ENCODE results near the gene MLST8.
"Not testable (repeated sequence)": the region's sequence is repeated elsewhere in the genome, so short reads cannot be mapped to it uniquely, and the experiment has no call there.

The MLST8 gene

GRCh38 chr16:2190659-2191445 is 14.4 kb upstream of the MLST8 start:
- DNase-seq: no peak

GRCh38 chr16:2191446-2191706 is 13.9 kb upstream of the MLST8 start:
- DNase-seq: no peak

- DNase-seq: no peak
Measured at GRCh38 chr16:2194166-2194834, 11.0 kb upstream of the MLST8 start.

- peak in 1 of 2 experiments; percentile 48 for DNase-seq
Measured at GRCh38 chr16:2194852-2195321, 10.4 kb upstream of the MLST8 start.

DNA sequence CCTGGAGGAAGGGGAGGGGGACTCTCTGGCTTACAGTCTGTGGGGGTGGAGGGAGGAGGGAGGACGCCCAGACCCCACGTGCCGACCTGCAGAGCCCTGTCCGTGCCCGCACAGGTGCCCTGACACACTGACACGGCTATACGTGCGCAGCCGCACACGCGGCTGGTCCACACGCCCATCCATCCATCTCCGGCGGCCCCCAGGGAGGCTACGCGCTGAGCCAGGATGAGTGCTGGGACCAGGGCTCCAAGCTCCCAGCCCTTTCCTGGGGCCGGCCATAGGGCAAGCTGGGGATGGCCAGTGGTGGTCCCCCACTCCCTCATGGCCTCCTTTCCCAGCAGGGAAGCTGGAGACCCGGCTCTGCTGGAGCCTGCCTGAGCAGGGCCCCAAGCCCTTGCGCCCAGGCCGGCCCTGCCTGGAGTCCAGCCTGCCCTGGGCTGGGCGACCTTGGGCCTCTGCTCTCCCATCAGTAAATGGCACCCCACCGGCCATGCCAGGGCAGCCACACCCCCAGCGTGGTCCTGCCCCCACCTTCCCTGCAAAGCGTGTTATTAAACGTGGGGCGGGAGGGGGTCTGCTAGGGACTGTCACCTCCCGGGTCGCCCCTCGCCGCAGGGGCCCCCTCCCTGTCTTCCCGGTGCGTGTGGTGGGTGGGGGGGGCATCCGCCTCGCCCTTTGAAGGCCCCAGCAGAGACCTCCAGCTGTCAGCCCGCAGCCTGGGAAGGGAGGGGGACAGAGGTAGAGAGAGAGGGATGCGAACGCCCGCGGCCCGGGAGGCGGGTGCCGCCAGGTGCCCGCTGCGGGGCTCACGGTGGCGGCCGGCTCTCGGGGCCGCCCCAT is 9.7 kb upstream of the MLST8 start:
- no peak for DNase-seq

- DNase-seq: no peak
Measured at GRCh38 chr16:2196162-2196980, 8.9 kb upstream of the MLST8 start, which contains the start of gene CASKIN1. TSS of gene CASKIN1 (minus strand) at chr16:2196605. CDS start at chr16:2196432, 173 bp downstream.

DNA sequence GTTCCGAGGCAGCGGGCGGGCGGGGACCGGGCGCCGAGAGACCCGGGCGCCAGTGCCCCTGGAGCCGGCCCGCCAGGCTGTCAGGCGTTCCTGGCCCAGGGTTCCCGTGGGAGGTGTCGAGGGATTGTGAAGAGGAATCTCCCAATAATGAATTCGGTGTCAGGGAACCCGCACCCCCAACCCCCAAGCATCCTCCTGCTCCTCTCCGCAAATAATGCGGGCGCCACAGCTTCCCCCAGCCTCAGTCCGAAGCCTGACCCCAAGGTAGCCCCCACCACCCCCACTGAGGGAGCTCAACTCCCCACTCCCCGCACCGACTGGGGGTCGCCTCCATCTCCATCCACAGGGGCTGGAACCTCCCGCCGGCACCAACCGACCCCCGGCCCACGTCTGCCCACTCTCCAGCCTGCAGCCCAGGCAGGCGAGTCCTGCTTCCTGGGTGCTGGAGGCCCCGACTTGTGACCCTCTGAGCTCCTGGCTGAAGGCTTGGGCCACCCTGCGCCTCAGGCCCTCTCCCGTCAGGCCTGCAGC is 8.2 kb upstream of the MLST8 start:
- DNase-seq: no peak

GRCh38 chr16:2197765-2198164 is 7.5 kb upstream of the MLST8 start:
- no peak for DNase-seq

- DNase-seq: no peak
Measured at GRCh38 chr16:2198283-2198682, 7.0 kb upstream of the MLST8 start.

GRCh38 chr16:2199095-2199494 is 6.2 kb upstream of the MLST8 start:
- DNase-seq: no peak

GRCh38 chr16:2199621-2200139 is 5.6 kb upstream of the MLST8 start:
- DNase-seq: no peak

- no peak for DNase-seq
Measured at GRCh38 chr16:2200313-2200712, 4.9 kb upstream of the MLST8 start.

GRCh38 chr16:2203119-2203688 is 2.0 kb upstream of the MLST8 start:
- DNase-seq: not testable (repeated sequence)

DNA sequence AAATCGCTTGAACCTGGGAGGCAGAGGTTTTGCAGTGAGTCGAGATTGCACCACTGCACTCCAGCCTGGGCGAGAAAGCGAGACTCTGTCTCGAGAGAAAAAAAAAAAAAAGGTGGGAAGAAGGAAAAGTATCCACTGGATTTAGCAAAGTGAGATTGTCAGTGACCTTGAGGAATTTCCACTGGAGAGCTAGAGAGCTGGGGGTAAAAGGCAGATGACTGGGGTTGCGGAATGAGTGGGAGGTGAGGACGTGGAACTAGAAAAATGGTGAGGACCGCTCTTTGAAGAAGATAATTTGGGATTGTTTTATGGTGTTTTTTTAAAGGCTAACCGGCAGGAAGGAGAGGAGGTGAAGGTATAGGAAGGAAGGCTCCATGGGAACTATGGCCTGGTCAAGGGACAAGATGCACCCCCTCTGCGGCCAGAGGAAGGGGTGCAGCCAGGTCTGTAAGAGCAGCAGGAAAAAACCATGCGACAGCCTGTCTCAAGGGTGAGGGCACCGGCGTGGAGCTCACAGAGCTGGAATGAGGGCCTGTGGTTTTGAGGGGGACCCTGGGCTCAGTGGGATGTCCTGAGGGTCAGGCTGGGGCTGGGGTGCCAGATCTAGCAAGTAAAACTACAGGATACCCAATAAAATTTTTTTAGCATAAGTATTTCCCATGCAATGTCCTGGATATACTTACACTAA is 694 bp upstream of the MLST8 start:
- no peak for DNase-seq

DNA sequence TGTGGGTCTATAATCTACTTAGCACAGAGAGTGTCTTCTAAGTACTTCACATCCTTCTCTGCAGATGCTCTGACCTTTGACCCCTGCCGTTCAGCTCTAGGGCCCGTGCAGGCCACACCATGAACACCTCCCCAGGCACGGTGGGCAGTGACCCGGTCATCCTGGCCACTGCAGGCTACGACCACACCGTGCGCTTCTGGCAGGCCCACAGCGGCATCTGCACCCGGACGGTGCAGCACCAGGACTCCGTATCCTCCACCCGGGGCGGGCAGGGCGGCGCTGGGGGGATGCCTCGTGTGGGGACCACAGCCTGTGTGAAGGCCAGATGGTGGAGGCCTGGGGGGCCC is 686 bp downstream of the MLST8 start:
- DNase-seq: peak in 1 of 2 experiments; percentile 28

DNA sequence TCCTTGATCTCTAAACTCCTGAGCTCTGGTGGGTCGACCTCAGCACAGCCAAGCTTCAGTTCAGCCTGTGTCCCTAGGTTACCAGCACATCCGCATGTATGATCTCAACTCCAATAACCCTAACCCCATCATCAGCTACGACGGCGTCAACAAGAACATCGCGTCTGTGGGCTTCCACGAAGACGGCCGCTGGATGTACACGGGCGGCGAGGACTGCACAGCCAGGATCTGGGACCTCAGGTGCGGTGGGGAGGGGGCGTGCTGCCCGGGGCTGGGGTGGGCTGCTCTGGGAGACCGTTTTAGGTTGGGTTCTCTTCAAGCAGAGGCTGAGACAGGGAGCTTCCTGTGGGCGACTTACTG is 1.1 kb downstream of the MLST8 start:
- no peak for DNase-seq

- no peak for DNase-seq
Measured at GRCh38 chr16:2206780-2207433, 1.7 kb downstream of the MLST8 start.

DNA sequence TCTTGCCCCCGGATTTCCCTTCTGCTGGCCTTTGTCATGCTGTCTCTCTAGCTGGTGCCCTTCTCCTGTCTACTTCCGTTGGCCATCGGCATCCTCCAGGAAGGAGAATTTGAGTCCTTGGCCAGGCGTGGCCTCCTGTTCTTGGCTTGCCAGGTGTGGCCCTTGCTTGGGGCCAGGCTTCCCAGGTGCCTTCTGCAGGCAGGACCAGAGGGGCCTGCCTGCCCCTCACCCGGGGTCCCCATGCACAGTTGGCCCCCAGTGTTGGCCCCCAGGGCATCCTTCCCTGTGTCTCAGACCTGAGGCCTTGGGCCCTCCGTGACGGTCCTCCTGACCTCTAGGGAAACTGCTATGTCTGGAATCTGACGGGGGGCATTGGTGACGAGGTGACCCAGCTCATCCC is 2.6 kb downstream of the MLST8 start:
- no peak for DNase-seq

DNA sequence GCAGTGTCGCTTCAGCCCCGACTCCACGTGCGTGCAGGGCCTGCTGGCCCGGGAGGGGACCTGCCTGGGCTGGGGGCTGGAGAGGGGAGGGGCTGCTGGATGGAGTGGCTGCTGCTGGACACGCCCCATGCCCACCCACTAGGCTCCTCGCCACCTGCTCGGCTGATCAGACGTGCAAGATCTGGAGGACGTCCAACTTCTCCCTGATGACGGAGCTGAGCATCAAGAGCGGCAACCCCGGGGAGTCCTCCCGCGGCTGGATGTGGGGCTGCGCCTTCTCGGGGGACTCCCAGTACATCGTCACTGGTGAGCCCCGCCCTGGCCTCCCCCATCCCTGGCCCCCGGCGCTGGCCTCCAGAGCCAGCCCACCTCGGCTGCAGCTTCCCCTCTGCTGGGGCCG is 3.1 kb downstream of the MLST8 start:
- no peak for DNase-seq

- no peak for DNase-seq
Measured at GRCh38 chr16:2208772-2209171, 3.5 kb downstream of the MLST8 start.
